T47D (cell line): ENCODE measurements around the gene NMBR.
"Not testable (repeated sequence)": the region's sequence is repeated elsewhere in the genome, so short reads cannot be mapped to it uniquely, and the experiment has no call there.

ENCODE experiments used
- DNase-seq, 2 experiments: peaks; one replicate each; pipeline versions ENCODE4 v3.0.0 to v3.0.0-alpha.2; 2011 to 2012; ENCODE audit warnings: low read depth in 1 of 2, low spot score in 1 of 2
- JUND ChIP-seq: IDR thresholded peaks from 2 replicates; pipeline ENCODE4 v1.6.1; 2012; ENCODE audit warnings: low read depth
- in situ Hi-C: cut with HindIII; loops from 2 replicates; pipeline ENCODE4 v1.10.0; 2016; ENCODE audit warnings: low sequenced_read_pairs, low pct_unique_long_range_greater_than_20kb

The NMBR gene

GRCh38 chr6:142030115-142030619, 116.8 kb downstream of the NMBR start:
- DNase-seq = no peak
- TF ChIP-seq JUND = no peak

GRCh38 chr6:142028527-142028926, 118.4 kb downstream of the NMBR start:
- in situ Hi-C loops = no loop called here
- TF ChIP-seq JUND = no peak
- DNase-seq = no peak

More at GRCh38 chr6:142030115-142030619, 116.8 kb downstream of the NMBR start:
- in situ Hi-C loops = no loop called here

GRCh38 chr6:142027804-142028203, 119.1 kb downstream of the NMBR start:
- DNase-seq, in situ Hi-C loops: not testable (repeated sequence)

- TF ChIP-seq JUND = no peak
- in situ Hi-C loops = no loop called here
- no peak for DNase-seq
Measured at GRCh38 chr6:142027074-142027473, 119.8 kb downstream of the NMBR start.

DNA sequence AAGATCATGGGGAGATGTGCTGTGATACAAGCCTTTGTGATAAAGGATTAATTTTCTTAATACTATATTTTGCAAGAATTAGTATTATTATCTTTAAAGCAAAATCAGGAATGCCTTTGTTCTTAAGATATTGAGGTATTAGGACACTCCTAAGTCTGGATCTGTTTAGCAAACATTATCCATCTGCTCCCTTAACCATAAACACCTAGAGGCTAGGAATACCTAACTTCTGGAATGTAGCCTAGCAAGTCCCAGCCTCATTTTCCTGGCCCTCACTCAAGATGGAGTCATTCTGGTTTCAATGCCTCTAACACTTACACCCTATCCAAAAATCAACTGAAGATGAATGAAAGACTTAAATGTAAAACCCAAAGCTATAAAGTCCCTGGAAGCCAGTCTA, 120.5 kb downstream of the NMBR start:
- in situ Hi-C loops = no loop called here
- no peak for TF ChIP-seq JUND
- DNase-seq = peak in 1 of 2 experiments; percentile 85
